ENCODE data around the gene DOCK4. TPM values are rescaled to one million over a fixed set of nuclear protein-coding genes. Genes with fewer than 3 reads are reported as not detected.

DOCK4 gene
- total and polyA plus RNA-seq, 2 of the 8 experiments (the other 6 are each of a cell fraction or from before 2014, with no cell fraction given) = 5.1 to 23.6 TPM

DNA sequence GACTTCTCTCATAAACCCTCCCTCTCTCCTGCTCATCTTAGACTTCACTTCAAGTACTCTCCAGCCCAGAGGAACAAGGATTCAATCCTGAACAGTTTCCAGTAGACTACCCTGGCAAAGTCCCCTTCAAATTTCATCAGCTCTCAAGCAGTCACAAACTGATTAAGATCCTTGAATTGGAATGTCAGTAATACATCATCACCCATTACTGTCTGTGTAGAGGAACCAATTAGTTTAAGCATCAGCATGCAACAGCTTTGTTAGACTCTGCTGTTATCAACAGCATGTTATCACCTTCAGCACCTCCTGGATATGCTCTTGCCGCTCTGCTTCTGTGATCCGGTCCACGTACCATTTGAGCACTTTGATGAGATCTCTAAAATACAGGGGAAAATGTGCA lies 336.9 kb downstream of the DOCK4 start:
- H3K4me3 ChIP-seq (ENCODE audit: extremely low read depth in 1 of 4, insufficient read depth in 2 of 4, low read depth in 3 of 4, low read length in 4 of 4) = no peak overlapping the region
- no peak overlapping the region for H3K56ac ChIP-seq (replicated peaks; ENCODE audit: insufficient read length, low read depth, low read length)
- H2AFZ ChIP-seq (ENCODE audit: low read length) = no peak overlapping the region
- no peak overlapping the region for H2BK120ac ChIP-seq (replicated peaks; ENCODE audit: low read depth, low read length)
- no peak overlapping the region for H2BK5ac ChIP-seq (ENCODE audit: low read depth, low read length)
- H2BK12ac ChIP-seq (ENCODE audit: low read depth, low read length) = no peak overlapping the region
- H3K23me2 ChIP-seq (ENCODE audit: low read depth, low read length) = no peaks in the 10 kb centered on the region; the same call in 1 of the 2 replicates
- H3K14ac ChIP-seq (ENCODE audit: insufficient read length) = no peak overlapping the region
- H2BK15ac ChIP-seq (ENCODE audit: low read length) = no peak overlapping the region
- POLR2A ChIA-PET (ENCODE audit: partially characterized antibody) = no interaction called here
- no peak overlapping the region for H3K23ac ChIP-seq (ENCODE audit: insufficient read length)
- FAIRE-seq (no peak), DNase-seq (ENCODE audit: low read depth in 1 of 2, low spot score in 2 of 2) (no peak)
- no peak overlapping the region for H4K91ac ChIP-seq (replicated peaks; ENCODE audit: insufficient read length, low read length)
- TF ChIP-seq SUZ12 (IDR thresholded peaks at IDR 0.05; ENCODE audit: low read length) (no peak), TEAD4 (IDR thresholded peaks at IDR 0.05; ENCODE audit: low read depth, low read length) (no peak), KDM4A (IDR thresholded peaks at IDR 0.05; ENCODE audit: low read depth, low read length, severe bottlenecking) (no peak), MAFK (IDR thresholded peaks at IDR 0.05; ENCODE audit: low read depth, low read length) (no peak), RFX5 (IDR thresholded peaks at IDR 0.05; ENCODE audit: borderline replicate concordance, low read depth, low read length) (no peak), KDM5A (IDR thresholded peaks at IDR 0.05; ENCODE audit: low read length) (no peak), RNF2 (IDR thresholded peaks at IDR 0.05; ENCODE audit: borderline replicate concordance, low read depth, low read length, missing control alignments, poor library complexity, severe bottlenecking) (no peak), CBX5 (IDR thresholded peaks at IDR 0.05; ENCODE audit: low read depth, low read length) (no peak)
- H2AK5ac ChIP-seq (ENCODE audit: low read depth, low read length) = no peak overlapping the region
- CTCF ChIA-PET (ENCODE audit: partially characterized antibody) = interaction anchor here (1.2 to 1.9 kb wide), 3 partner anchors 13 to 106 kb away, joined by 3 to 7 read pairs (median 3); no protein-coding TSS in a partner anchor
- no peaks in the 10 kb centered on the region for H3K79me2 ChIP-seq (ENCODE audit: control insufficient read depth in 1 of 2, insufficient read depth in 2 of 2, low read length in 2 of 2)
- no peak overlapping the region for H4K8ac ChIP-seq (ENCODE audit: extremely low read depth, insufficient read depth, low read length)
- no peaks in the 10 kb centered on the region for H3K27me3 ChIP-seq (replicated peaks in 1 of 4; ENCODE audit: control insufficient read depth in 3 of 4, extremely low read depth in 1 of 4, insufficient read depth in 3 of 4, low read length in 3 of 4)
- H3K18ac ChIP-seq (ENCODE audit: extremely low read depth, low read length) = no peak overlapping the region
- no peak overlapping the region for H3K4ac ChIP-seq (replicated peaks; ENCODE audit: insufficient read length, low read depth, low read length)
- H2BK20ac ChIP-seq (ENCODE audit: low read length) = no peak overlapping the region
- H3K36me3 ChIP-seq (ENCODE audit: control insufficient read depth in 2 of 4, insufficient read depth in 4 of 4, low read length in 3 of 4) = no peaks in the 10 kb centered on the region
- peaks cover 2 to 10% (median 6%) of the 10 kb centered on the region in 4 experiments for H3K4me1 ChIP-seq (replicated peaks in 1 of 4; ENCODE audit: control insufficient read depth in 3 of 4, insufficient read depth in 4 of 4, low read length in 3 of 4)
- H3K9me3 ChIP-seq (ENCODE audit: insufficient read depth in 2 of 2, low read depth in 1 of 2, low read length in 1 of 2) = no peaks in the 10 kb centered on the region
- no peak overlapping the region for H3K4me2 ChIP-seq (ENCODE audit: insufficient read depth in 1 of 2, low read depth in 2 of 2, low read length in 2 of 2)
- H3K79me1 ChIP-seq (ENCODE audit: low read depth, low read length) = no peaks in the 10 kb centered on the region
- no peaks in the 10 kb centered on the region for H4K20me1 ChIP-seq (replicated peaks in 1 of 2; ENCODE audit: control insufficient read depth in 1 of 2, insufficient read depth in 2 of 2, low read length in 2 of 2)
- H3K27ac ChIP-seq (ENCODE audit: low read depth, low read length) = no peak overlapping the region
- WGBS, 2 experiments (ENCODE audit: extremely low coverage in 1 of 2, insufficient coverage in 1 of 2, insufficient read length in 1 of 2, insufficient replicate concordance in 2 of 2, low coverage in 1 of 2, low lambda C conversion rate in 2 of 2, missing lambda C conversion rate in 1 of 2) = 93% methylated on average over 3 of the region's 3 CpGs; no CpG with 5 or more reads in 1 of the 2 experiments
- H3K9ac ChIP-seq (replicated peaks in 1 of 4; ENCODE audit: extremely low read depth in 1 of 4, low read depth in 3 of 4, low read length in 3 of 4) = no peak overlapping the region
- H4K5ac ChIP-seq (ENCODE audit: insufficient read length, low read depth, low read length) = no peak overlapping the region

Data from H1 (cell line).